H9 (cell line): ENCODE data around the gene AADAT. TPM values are rescaled to one million over a fixed set of nuclear protein-coding genes. Genes with fewer than 3 reads are reported as not detected.

Experiments used
- DNase-seq: peaks from one replicate; pipeline ENCODE4 v3.0.0-alpha.2; 2017
- H2AFZ ChIP-seq: one replicate; pipeline ENCODE4 v1.6.1; 2013; ENCODE audit warnings: mild to moderate bottlenecking, low read length, control low read depth, moderate library complexity
- H2AK5ac ChIP-seq: 2 replicates; pipeline ENCODE4 v1.6.1; 2013; ENCODE audit warnings: low read length, control low read depth, mixed read lengths; ENCODE audit not compliant: insufficient read length
- H2BK120ac ChIP-seq: one replicate; pipeline ENCODE4 v1.6.1; 2013; ENCODE audit warnings: low read depth, mild to moderate bottlenecking, low read length, control low read depth, inconsistent platforms; ENCODE audit not compliant: poor library complexity, severe bottlenecking
- H2BK12ac ChIP-seq: 2 replicates; pipeline ENCODE4 v1.6.1; 2013; ENCODE audit warnings: low read length, control low read depth, mixed read lengths, low read depth; ENCODE audit not compliant: insufficient read length
- H2BK15ac ChIP-seq: 2 replicates; pipeline ENCODE4 v1.6.1; 2013; ENCODE audit warnings: low read depth, low read length, control low read depth
- H2BK20ac ChIP-seq: one replicate; pipeline ENCODE4 v1.6.1; 2013; ENCODE audit warnings: low read depth, mild to moderate bottlenecking, low read length, control low read depth, inconsistent platforms; ENCODE audit not compliant: poor library complexity, severe bottlenecking
- H2BK5ac ChIP-seq: 2 replicates; pipeline ENCODE4 v1.6.1; 2013; ENCODE audit warnings: low read length, control low read depth, mixed read lengths; ENCODE audit not compliant: insufficient read length
- H3K14ac ChIP-seq: 2 replicates; pipeline ENCODE4 v1.6.1; 2013; ENCODE audit warnings: low read length, control low read depth; ENCODE audit not compliant: insufficient read depth
- H3K18ac ChIP-seq: 2 replicates; pipeline ENCODE4 v1.6.1; 2013; ENCODE audit warnings: low read depth, mild to moderate bottlenecking, mixed read lengths, low read length, control low read depth; ENCODE audit not compliant: insufficient read length
- H3K23ac ChIP-seq: 2 replicates; pipeline ENCODE4 v1.6.1; 2013; ENCODE audit warnings: low read length, control low read depth, mixed read lengths, low read depth; ENCODE audit not compliant: insufficient read length
- H3K23me2 ChIP-seq: 2 replicates; pipeline ENCODE4 v1.6.1; 2013; ENCODE audit warnings: low read depth, mild to moderate bottlenecking, mixed read lengths, low read length, control low read depth; ENCODE audit not compliant: insufficient read length, poor library complexity, severe bottlenecking
- H3K27ac ChIP-seq: 2 replicates; pipeline ENCODE4 v1.5.1; 2013; ENCODE audit warnings: low read length, control low read depth, mixed read lengths, low read depth; ENCODE audit not compliant: insufficient read length
- H3K27me3 ChIP-seq: 2 replicates; pipeline ENCODE4 v1.6.1; 2013; ENCODE audit warnings: low read length, control low read depth, inconsistent platforms; ENCODE audit not compliant: insufficient read depth
- H3K4ac ChIP-seq: 2 replicates; pipeline ENCODE4 v1.6.1; 2013; ENCODE audit warnings: low read depth, mild to moderate bottlenecking, control low read depth, inconsistent platforms, low read length, moderate library complexity
- H3K4me1 ChIP-seq: 2 replicates; pipeline ENCODE4 v1.6.1; 2013; ENCODE audit warnings: low read length, control low read depth, inconsistent platforms; ENCODE audit not compliant: insufficient read depth
- H3K4me2 ChIP-seq: 2 replicates; pipeline ENCODE4 v1.6.1; 2013; ENCODE audit warnings: low read length, control low read depth, mixed read lengths; ENCODE audit not compliant: insufficient read length, insufficient read depth
- H3K56ac ChIP-seq: 2 replicates; pipeline ENCODE4 v1.6.1; 2013; ENCODE audit warnings: low read depth, mild to moderate bottlenecking, mixed read lengths, low read length, control low read depth; ENCODE audit not compliant: insufficient read length
- H3K79me1 ChIP-seq: 2 replicates; pipeline ENCODE4 v1.6.1; 2013; ENCODE audit warnings: low read depth, mild to moderate bottlenecking, moderate library complexity, low read length, control low read depth, inconsistent platforms; ENCODE audit not compliant: insufficient read depth, poor library complexity, severe bottlenecking
- H3K79me2 ChIP-seq: 2 replicates; pipeline ENCODE4 v1.6.1; 2013; ENCODE audit warnings: low read length, control low read depth, inconsistent platforms; ENCODE audit not compliant: insufficient read depth
- H3K9ac ChIP-seq: 2 replicates; pipeline ENCODE4 v1.6.1; 2013; ENCODE audit warnings: low read length, control low read depth, mixed read lengths; ENCODE audit not compliant: insufficient read length; ENCODE audit errors: extremely low read depth
- H3K9me3 ChIP-seq: one replicate; pipeline ENCODE4 v1.6.1; 2013; ENCODE audit warnings: low read depth, low read length, inconsistent platforms; ENCODE audit not compliant: control insufficient read depth
- H3T11ph ChIP-seq: one replicate; pipeline ENCODE4 v1.6.1; 2013; ENCODE audit warnings: mild to moderate bottlenecking, low read length, control low read depth, inconsistent platforms
- H4K20me1 ChIP-seq: one replicate; pipeline ENCODE4 v1.6.1; 2013; ENCODE audit not compliant: control insufficient read depth, insufficient read length, insufficient read depth
- H4K5ac ChIP-seq: 2 replicates; pipeline ENCODE4 v1.6.1; 2013; ENCODE audit warnings: low read depth, mild to moderate bottlenecking, mixed read lengths, low read length, control low read depth; ENCODE audit not compliant: insufficient read length
- H4K8ac ChIP-seq: replicated peaks from 2 replicates; pipeline ENCODE4 v1.6.1; 2013; ENCODE audit warnings: low read length, control low read depth, mixed read lengths, low read depth; ENCODE audit not compliant: insufficient read length
- H4K91ac ChIP-seq: 2 replicates; pipeline ENCODE4 v1.6.1; 2013; ENCODE audit warnings: low read depth, mild to moderate bottlenecking, moderate library complexity, mixed read lengths, low read length, control low read depth; ENCODE audit not compliant: insufficient read length
- H3K27ac Mint-ChIP-seq, 3 experiments: 2 replicates in 2 of 3; 3 replicates in 1 of 3; pipeline ENCODE4 v1.8.0; 2020 to 2021; ENCODE audit warnings: mixed read lengths in 3 of 3, mild to moderate bottlenecking in 1 of 3, moderate library complexity in 1 of 3
- H3K27me3 Mint-ChIP-seq: 2 replicates; pipeline ENCODE4 v1.8.0; 2021; ENCODE audit warnings: low read depth, mild to moderate bottlenecking, moderate library complexity, mixed read lengths
- H3K36me3 Mint-ChIP-seq, 3 experiments: 2 replicates in 2 of 3; 3 replicates in 1 of 3; pipeline ENCODE4 v1.8.0; 2020 to 2021; ENCODE audit warnings: low read depth in 3 of 3, mixed read lengths in 3 of 3; ENCODE audit not compliant: insufficient read depth in 1 of 3
- H3K4me1 Mint-ChIP-seq, 2 experiments: 2 replicates each; pipeline ENCODE4 v1.8.0; 2020; ENCODE audit warnings: mixed read lengths in 2 of 2
- H3K4me3 Mint-ChIP-seq, 2 experiments: 2 replicates in 1 of 2; 3 replicates in 1 of 2; pipeline ENCODE4 v1.8.0; 2020 to 2021; ENCODE audit warnings: mild to moderate bottlenecking in 2 of 2, mixed read lengths in 2 of 2, moderate library complexity in 1 of 2
- H3K9me3 Mint-ChIP-seq, 2 experiments: 2 replicates in 1 of 2; 3 replicates in 1 of 2; pipeline ENCODE4 v1.8.0; 2020; ENCODE audit warnings: mild to moderate bottlenecking in 2 of 2, mixed read lengths in 2 of 2, moderate library complexity in 1 of 2
- WGBS: extraction: QIAGEN DNeasy Blood & Tissue Kit; methylation state at CpG from one replicate; pipeline ENCODE4 v1.1.7; 2013; ENCODE audit warnings: missing lambda C conversion rate, low lambda C conversion rate, mixed read lengths; ENCODE audit not compliant: insufficient read length; ENCODE audit errors: extremely low coverage; 5-methylcytosine and 5-hydroxymethylcytosine counted together
- total RNA-seq: library from RNA; stranded (reverse); gene quantifications from 2 replicates; pipeline ENCODE4 v1.2.1, GENCODE V29; 2021
- TF ChIP-seq, protein P1 (sequence below): fragments of 200-600 bp; sonication (generic); conservative IDR thresholded peaks from 3 replicates; pipeline ENCODE4 v1.8.0; 2021; ENCODE audit warnings: antibody characterized with exemption, mild to moderate bottlenecking

The AADAT gene
- total RNA-seq, 1 experiment from 2014 or later = 14.1 TPM

DNA sequence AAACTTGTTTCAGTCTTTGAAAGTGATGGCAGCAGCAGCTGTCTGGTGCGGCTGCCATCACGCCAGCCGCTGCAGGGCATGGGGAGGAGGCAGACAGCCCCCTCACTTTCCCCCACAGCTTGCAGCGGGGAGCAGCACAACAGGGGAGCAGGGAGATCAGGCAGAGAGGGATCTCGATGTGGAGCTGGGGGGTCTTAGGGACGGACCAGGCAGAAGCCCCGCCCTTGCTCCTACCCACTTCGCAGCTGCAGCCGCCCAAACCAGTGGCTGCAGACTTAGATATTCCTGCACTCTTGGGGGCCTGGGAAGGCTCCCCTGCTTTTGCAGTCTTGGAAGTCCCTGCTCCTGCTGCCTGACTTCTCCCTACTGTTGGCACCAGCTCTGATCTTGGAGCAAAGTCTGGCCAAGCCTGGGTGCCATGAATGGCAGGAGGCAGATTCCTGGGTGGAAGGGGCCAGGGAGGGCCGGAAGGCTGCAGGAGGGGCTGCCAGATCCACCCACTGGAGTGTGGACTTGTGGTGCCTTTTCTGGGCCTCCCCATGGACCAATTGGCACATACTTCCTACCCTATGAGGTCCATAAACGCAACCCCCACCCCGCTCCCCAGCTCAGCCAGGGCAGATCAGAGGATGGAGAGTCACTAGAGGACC is 49.6 kb downstream of the AADAT start:
- Histone ChIP-seq H2AFZ (no peak overlapping the region), H3K14ac (no peak overlapping the region), H4K91ac (no peak overlapping the region), H3T11ph (no peak overlapping the region), H4K20me1 (no peaks in the 10 kb centered on the region), H3K9me3 (no peaks in the 10 kb centered on the region), H3K4me2 (no peak overlapping the region), H3K56ac (no peak overlapping the region), H3K23me2 (no peaks in the 10 kb centered on the region), H2BK5ac (no peak overlapping the region), H2BK12ac (no peak overlapping the region), H3K18ac (no peak overlapping the region), H3K4ac (no peak overlapping the region), H2BK15ac (no peak overlapping the region), H3K27ac (no peak overlapping the region), H2AK5ac (no peak overlapping the region), H2BK20ac (no peak overlapping the region), H3K4me1 (no peaks in the 10 kb centered on the region), H3K23ac (no peak overlapping the region), H3K27me3 (no peaks in the 10 kb centered on the region), H4K8ac (no peak overlapping the region), H4K5ac (no peak overlapping the region), H3K9ac (no peak overlapping the region), H2BK120ac (no peak overlapping the region), H3K79me1 (no peaks in the 10 kb centered on the region), H3K79me2 (no peaks in the 10 kb centered on the region)
- H3K4me1 Mint-ChIP-seq = peaks cover 5 to 7% of the 10 kb centered on the region in 2 experiments; a peak in 3 of 4 replicates
- H3K9me3 Mint-ChIP-seq = no peaks in the 10 kb centered on the region; a peak in 1 of 5 replicates
- H3K4me3 Mint-ChIP-seq = no peak overlapping the region
- no peak for DNase-seq
- WGBS = no CpG with 5 or more reads among the region's 12 CpGs
- peaks cover 0 to 2% (median 0%) of the 10 kb centered on the region in 3 experiments; a peak in 2 of 7 replicates for H3K36me3 Mint-ChIP-seq
- TF ChIP-seq, protein P1, sequence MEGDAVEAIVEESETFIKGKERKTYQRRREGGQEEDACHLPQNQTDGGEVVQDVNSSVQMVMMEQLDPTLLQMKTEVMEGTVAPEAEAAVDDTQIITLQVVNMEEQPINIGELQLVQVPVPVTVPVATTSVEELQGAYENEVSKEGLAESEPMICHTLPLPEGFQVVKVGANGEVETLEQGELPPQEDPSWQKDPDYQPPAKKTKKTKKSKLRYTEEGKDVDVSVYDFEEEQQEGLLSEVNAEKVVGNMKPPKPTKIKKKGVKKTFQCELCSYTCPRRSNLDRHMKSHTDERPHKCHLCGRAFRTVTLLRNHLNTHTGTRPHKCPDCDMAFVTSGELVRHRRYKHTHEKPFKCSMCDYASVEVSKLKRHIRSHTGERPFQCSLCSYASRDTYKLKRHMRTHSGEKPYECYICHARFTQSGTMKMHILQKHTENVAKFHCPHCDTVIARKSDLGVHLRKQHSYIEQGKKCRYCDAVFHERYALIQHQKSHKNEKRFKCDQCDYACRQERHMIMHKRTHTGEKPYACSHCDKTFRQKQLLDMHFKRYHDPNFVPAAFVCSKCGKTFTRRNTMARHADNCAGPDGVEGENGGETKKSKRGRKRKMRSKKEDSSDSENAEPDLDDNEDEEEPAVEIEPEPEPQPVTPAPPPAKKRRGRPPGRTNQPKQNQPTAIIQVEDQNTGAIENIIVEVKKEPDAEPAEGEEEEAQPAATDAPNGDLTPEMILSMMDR = no peak
- H3K27me3 Mint-ChIP-seq = no peaks in the 10 kb centered on the region; the same call in 1 of the 2 replicates
- no peak overlapping the region for H3K27ac Mint-ChIP-seq
